Measurements from ENCODE around the gene CDH5. TPM values are rescaled to one million over a fixed set of nuclear protein-coding genes. Genes with fewer than 3 reads are reported as not detected.

The CDH5 gene
- total and polyA plus RNA-seq, 2 donors (not counting 3 experiments of a cell fraction or from before 2014, with no cell fraction given): 765 to 815 TPM

DNA sequence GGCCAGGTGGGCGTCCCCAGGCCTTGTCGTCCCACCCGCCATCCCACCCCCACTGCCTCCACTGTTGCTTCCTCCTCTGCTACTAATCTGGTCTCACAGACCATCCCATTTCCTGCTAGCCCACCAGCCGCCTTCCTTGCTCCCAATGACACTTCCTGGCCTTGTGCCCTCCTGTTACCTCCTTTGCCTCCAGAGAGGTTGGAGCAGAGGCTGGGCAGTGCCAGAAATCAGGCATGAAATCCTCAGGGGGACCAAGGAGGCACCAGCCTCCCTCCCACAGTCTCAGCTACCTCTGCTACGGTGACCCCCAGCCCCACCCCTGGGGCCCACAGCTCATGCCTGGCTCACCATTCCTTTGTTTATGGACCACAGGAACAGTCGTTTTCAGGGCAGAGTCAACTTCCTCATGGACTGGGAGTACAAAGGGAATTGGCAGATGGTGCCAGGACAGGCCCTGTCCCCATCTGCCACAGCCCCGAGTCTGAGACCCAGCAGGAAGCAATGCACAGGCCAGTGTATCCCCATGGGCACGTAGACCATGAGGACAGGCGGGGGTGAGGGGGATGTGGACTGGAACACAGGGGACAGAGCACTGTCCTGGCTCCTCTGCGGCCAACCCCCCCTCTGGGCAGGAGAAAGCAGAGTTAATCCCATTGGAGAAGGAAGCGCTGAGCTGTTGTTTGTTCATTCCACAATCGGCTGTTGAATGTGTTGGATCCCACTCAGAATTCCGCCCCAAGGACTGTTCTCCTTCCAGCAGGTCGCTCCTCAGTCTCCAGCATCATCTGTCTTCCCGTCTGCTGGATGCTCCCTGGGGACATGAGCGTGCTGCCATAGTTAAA is 2.2 kb upstream of the CDH5 start:
- Histone ChIP-seq H3K36me3 (ENCODE audit: control insufficient read depth in 2 of 2, extremely low read depth in 1 of 2, insufficient read depth in 2 of 2, low read length in 2 of 2) (peaks cover under 1 to 2% of the 10 kb centered on the region in 2 experiments), H3K9ac (replicated peaks; ENCODE audit: extremely low read depth, insufficient read depth, low read length) (peak overlapping the region; percentile 98), H3K27ac (ENCODE audit: insufficient read depth, low read depth, low read length) (peak overlapping the region; percentile 99), H3K9me3 (replicated peaks; ENCODE audit: control insufficient read depth, insufficient read depth, low read length) (no peaks in the 10 kb centered on the region), H3K4me2 (ENCODE audit: insufficient read depth, low read length) (peak overlapping the region; percentile 14), H3K9me1 (replicated peaks; ENCODE audit: control insufficient read depth, extremely low read depth, insufficient read depth, low read length) (no peaks in the 10 kb centered on the region), H3K27me3 (ENCODE audit: control insufficient read depth in 2 of 2, insufficient read depth in 2 of 2, low read length in 2 of 2) (no peaks in the 10 kb centered on the region), H2AFZ (ENCODE audit: low read depth, low read length) (no peak overlapping the region), H3K79me2 (ENCODE audit: control insufficient read depth, insufficient read depth, low read length) (peaks cover 36% of the 10 kb centered on the region), H3K4me1 (ENCODE audit: control insufficient read depth, extremely low read depth, insufficient read depth, low read length) (peaks cover 78% of the 10 kb centered on the region), H3K4me3 (replicated peaks in 1 of 3; ENCODE audit: insufficient read depth in 1 of 3, low read depth in 1 of 3, low read length in 3 of 3) (peak overlapping the region in 1 of 3 experiments; percentile 0), H4K20me1 (replicated peaks; ENCODE audit: control insufficient read depth, extremely low read depth, insufficient read depth, low read length) (no peaks in the 10 kb centered on the region)
- FAIRE-seq (peak; percentile 92), DNase-seq (ENCODE audit: low read depth, low spot score) (peak; percentile 85)
- TF ChIP-seq JUN (IDR thresholded peaks at IDR 0.05; ENCODE audit: borderline replicate concordance, insufficient read depth, insufficient read length, low read depth) (no peak), POLR2A (IDR thresholded peaks at IDR 0.05; ENCODE audit: low read depth, low read length) (no peak), MYC (IDR thresholded peaks at IDR 0.05; ENCODE audit: low read depth, low read length) (peak; percentile 0), EZH2 (IDR thresholded peaks at IDR 0.05; ENCODE audit: borderline replicate concordance, low read depth, low read length, severe bottlenecking) (no peak), POLR2AphosphoS5 (IDR thresholded peaks at IDR 0.05; ENCODE audit: insufficient read depth, low read depth, low read length) (no peak), FOS (IDR thresholded peaks at IDR 0.05; ENCODE audit: borderline replicate concordance, insufficient read depth, low read length) (peak; percentile 12), GATA2 (IDR thresholded peaks at IDR 0.05; ENCODE audit: insufficient read depth, insufficient read length, low read depth, low read length) (peak; percentile 74)
- TF ChIP-seq, protein P1, sequence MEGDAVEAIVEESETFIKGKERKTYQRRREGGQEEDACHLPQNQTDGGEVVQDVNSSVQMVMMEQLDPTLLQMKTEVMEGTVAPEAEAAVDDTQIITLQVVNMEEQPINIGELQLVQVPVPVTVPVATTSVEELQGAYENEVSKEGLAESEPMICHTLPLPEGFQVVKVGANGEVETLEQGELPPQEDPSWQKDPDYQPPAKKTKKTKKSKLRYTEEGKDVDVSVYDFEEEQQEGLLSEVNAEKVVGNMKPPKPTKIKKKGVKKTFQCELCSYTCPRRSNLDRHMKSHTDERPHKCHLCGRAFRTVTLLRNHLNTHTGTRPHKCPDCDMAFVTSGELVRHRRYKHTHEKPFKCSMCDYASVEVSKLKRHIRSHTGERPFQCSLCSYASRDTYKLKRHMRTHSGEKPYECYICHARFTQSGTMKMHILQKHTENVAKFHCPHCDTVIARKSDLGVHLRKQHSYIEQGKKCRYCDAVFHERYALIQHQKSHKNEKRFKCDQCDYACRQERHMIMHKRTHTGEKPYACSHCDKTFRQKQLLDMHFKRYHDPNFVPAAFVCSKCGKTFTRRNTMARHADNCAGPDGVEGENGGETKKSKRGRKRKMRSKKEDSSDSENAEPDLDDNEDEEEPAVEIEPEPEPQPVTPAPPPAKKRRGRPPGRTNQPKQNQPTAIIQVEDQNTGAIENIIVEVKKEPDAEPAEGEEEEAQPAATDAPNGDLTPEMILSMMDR (IDR thresholded peaks at IDR 0.05; ENCODE audit: extremely low read depth in 1 of 2, insufficient read depth in 1 of 2, low read depth in 1 of 2, low read length in 2 of 2): no peak
- TF ChIP-seq, protein P2, sequence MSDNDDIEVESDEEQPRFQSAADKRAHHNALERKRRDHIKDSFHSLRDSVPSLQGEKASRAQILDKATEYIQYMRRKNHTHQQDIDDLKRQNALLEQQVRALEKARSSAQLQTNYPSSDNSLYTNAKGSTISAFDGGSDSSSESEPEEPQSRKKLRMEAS (IDR thresholded peaks at IDR 0.05; ENCODE audit: insufficient read depth, insufficient read length): no peak
- ChIA-PET CTCF (interaction anchor here (1.3 to 9.6 kb wide), 6 partner anchors 8 to 151 kb away, joined by 3 to 126 read pairs (median 5); no protein-coding TSS in a partner anchor), POLR2A (interaction anchor here (5.4 kb wide), 1 partner anchor 13 kb away, joined by 33 read pairs; no protein-coding TSS in a partner anchor)
- no TSS peak for BruUV-seq (replicated peaks)
- intact Hi-C loops (cut with micrococcal nuclease) (no loop called here), dilution Hi-C loops (cut with MboI; ENCODE audit: extremely low pct_ligation_motif_present, low sequenced_read_pairs) (no loop called here)

Data from endothelial cell of umbilical vein (primary cell).